ENCODE measurements around the gene URB1. TPM values are rescaled to one million over a fixed set of nuclear protein-coding genes. Genes with fewer than 3 reads are reported as not detected.
"Not testable (repeated sequence)": the region's sequence is repeated elsewhere in the genome, so short reads cannot be mapped to it uniquely, and the experiment has no call there.

The URB1 gene
- total RNA-seq, 1 experiment from 2014 or later, result 20.9 TPM

DNA sequence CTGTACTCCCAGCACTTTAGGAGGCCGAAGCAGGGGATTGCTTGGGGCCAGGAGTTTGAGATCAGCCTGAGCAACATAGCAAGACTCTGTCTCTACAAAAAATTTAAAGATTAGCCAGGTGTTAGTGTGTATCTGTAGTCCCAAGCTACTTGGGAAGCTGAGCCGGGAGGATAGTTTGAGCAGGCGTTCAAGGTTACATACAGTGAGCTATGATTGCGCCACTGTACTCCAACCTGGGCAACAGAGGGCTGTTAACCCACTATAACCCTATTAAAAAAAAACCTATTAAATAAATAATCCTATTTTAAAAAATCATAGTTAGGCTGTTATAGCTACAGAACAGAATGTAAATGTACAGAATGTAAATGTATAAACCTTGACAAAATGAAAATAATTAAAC is 116.1 kb downstream of the URB1 start:
- in situ Hi-C loops (cut with HindIII; ENCODE audit: low sequenced_read_pairs), result no loop called here
- DNase-seq (ENCODE audit: low spot score), result no peak

DNA sequence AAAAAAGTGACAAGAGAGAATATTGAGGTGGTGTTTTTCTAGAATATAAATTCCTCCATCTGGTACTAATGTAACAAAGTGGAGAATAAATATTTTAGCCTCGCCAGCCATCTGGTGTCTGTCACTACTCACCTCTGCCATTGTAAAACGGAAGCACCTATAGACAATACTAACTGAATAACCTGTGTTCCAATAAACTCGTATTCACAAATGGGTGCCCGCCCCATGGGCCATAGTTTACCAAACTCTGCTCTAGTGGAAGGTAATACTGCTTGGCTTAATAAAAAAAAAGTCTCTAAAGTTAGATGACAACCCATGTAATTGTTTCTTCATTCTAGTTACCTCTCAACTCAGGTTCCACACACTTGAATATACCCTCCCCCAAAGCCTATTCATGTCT is 122.1 kb downstream of the URB1 start:
- no peak for DNase-seq (ENCODE audit: low spot score)
- in situ Hi-C loops (cut with HindIII; ENCODE audit: low sequenced_read_pairs), result no loop called here

- DNase-seq (ENCODE audit: low spot score); in situ Hi-C loops (cut with HindIII; ENCODE audit: low sequenced_read_pairs): not testable (repeated sequence)
These were observed 127.5 kb downstream of the URB1 start for GRCh38 chr21:32265321-32265720.

GRCh38 chr21:32261929-32262328 is 130.9 kb downstream of the URB1 start:
- no peak for DNase-seq (ENCODE audit: low spot score)
- in situ Hi-C loops (cut with HindIII; ENCODE audit: low sequenced_read_pairs), result no loop called here

Other genes starting within 250 kb of the URB1 start
- 36.8 and 46.0 TPM in 2 replicates for gene MIS18A, start 114.0 kb downstream of the URB1 start, total RNA-seq (2014; rRNA removed; shearing (Covaris generic))
- gene MRAP, start 94.2 kb downstream of the URB1 start, total RNA-seq (2014; rRNA removed; shearing (Covaris generic)), result not detected in 2 replicates
- 2.3 TPM in 1 of 2 replicates, not detected in the other for gene EVA1C, start 19.7 kb upstream of the URB1 start, total RNA-seq (2014; rRNA removed; shearing (Covaris generic))
- gene TCP10L, start 192.5 kb upstream of the URB1 start, total RNA-seq (2014; rRNA removed; shearing (Covaris generic)), result 0.74 TPM in 1 of 2 replicates, not detected in the other
- 60.0 and 83.8 TPM in 2 replicates for gene CFAP298, start 219.4 kb upstream of the URB1 start, total RNA-seq (2014; rRNA removed; shearing (Covaris generic))

All from G401 (cell line).